ENCODE results near the gene NDUFS6.

The NDUFS6 gene

GRCh38 chr5:1765880-1766235 lies 35.3 kb upstream of the NDUFS6 start:
- no peak for DNase-seq (ENCODE audit: low read depth)

GRCh38 chr5:1767524-1768282 lies 33.5 kb upstream of the NDUFS6 start:
- no peak for DNase-seq (ENCODE audit: low read depth)

GRCh38 chr5:1768283-1769000 lies 32.8 kb upstream of the NDUFS6 start:
- DNase-seq (ENCODE audit: low read depth), result no peak

GRCh38 chr5:1769017-1769640 lies 32.1 kb upstream of the NDUFS6 start:
- DNase-seq (ENCODE audit: low read depth), result no peak

GRCh38 chr5:1769752-1770442 lies 31.3 kb upstream of the NDUFS6 start:
- DNase-seq (ENCODE audit: low read depth), result no peak

GRCh38 chr5:1770443-1770802 lies 30.8 kb upstream of the NDUFS6 start:
- DNase-seq (ENCODE audit: low read depth), result no peak

- no peak for DNase-seq (ENCODE audit: low read depth)
These were observed 29.8 kb upstream of the NDUFS6 start for GRCh38 chr5:1771149-1772065.

GRCh38 chr5:1772634-1773033 lies 28.6 kb upstream of the NDUFS6 start:
- DNase-seq (ENCODE audit: low read depth), result peak; percentile 76

- DNase-seq (ENCODE audit: low read depth), result no peak
These were observed 24.4 kb upstream of the NDUFS6 start for GRCh38 chr5:1776831-1777230.

GRCh38 chr5:1777281-1778137 lies 23.7 kb upstream of the NDUFS6 start:
- DNase-seq (ENCODE audit: low read depth), result no peak

GRCh38 chr5:1778138-1779020 lies 22.8 kb upstream of the NDUFS6 start:
- no peak for DNase-seq (ENCODE audit: low read depth)

GRCh38 chr5:1779021-1779680 lies 22.1 kb upstream of the NDUFS6 start:
- no peak for DNase-seq (ENCODE audit: low read depth)

- no peak for DNase-seq (ENCODE audit: low read depth)
These were observed 21.2 kb upstream of the NDUFS6 start for GRCh38 chr5:1779782-1780613.

GRCh38 chr5:1780614-1780930 lies 20.6 kb upstream of the NDUFS6 start:
- DNase-seq (ENCODE audit: low read depth), result no peak

- no peak for DNase-seq (ENCODE audit: low read depth)
These were observed 20.1 kb upstream of the NDUFS6 start for GRCh38 chr5:1781107-1781506.

GRCh38 chr5:1781726-1782384 lies 19.4 kb upstream of the NDUFS6 start:
- no peak for DNase-seq (ENCODE audit: low read depth)

- no peak for DNase-seq (ENCODE audit: low read depth)
These were observed 18.6 kb upstream of the NDUFS6 start for GRCh38 chr5:1782385-1783215.
